GM12892 (cell line): ENCODE measurements around the gene SLC50A1.

Experiments used
- DNase-seq: peaks from one replicate; pipeline ENCODE4 v3.0.0; 2011; ENCODE audit not compliant: insufficient read length
- FAIRE-seq: peaks from 2 replicates; lab custom pipeline; 2011; peaks lifted over from hg19 to GRCh38; lab: Jason Lieb, UNC
- POLR2A ChIP-seq: IDR thresholded peaks from 2 replicates; pipeline ENCODE4 v1.6.1; 2011; ENCODE audit warnings: low read depth, low read length, control low read depth
- POLR2AphosphoS5 ChIP-seq: IDR thresholded peaks from 2 replicates; pipeline ENCODE4 v1.6.1; 2011; ENCODE audit warnings: low read depth, low read length, control low read depth
- TAF1 ChIP-seq: IDR thresholded peaks from 2 replicates; pipeline ENCODE4 v1.6.1; 2011; ENCODE audit warnings: low read depth, mild to moderate bottlenecking, control low read depth, low read length, borderline replicate concordance

The SLC50A1 gene

GRCh38 chr1:155128755-155129473, 6.7 kb upstream of the SLC50A1 start:
- FAIRE-seq: no peak
- no peak for DNase-seq

DNA sequence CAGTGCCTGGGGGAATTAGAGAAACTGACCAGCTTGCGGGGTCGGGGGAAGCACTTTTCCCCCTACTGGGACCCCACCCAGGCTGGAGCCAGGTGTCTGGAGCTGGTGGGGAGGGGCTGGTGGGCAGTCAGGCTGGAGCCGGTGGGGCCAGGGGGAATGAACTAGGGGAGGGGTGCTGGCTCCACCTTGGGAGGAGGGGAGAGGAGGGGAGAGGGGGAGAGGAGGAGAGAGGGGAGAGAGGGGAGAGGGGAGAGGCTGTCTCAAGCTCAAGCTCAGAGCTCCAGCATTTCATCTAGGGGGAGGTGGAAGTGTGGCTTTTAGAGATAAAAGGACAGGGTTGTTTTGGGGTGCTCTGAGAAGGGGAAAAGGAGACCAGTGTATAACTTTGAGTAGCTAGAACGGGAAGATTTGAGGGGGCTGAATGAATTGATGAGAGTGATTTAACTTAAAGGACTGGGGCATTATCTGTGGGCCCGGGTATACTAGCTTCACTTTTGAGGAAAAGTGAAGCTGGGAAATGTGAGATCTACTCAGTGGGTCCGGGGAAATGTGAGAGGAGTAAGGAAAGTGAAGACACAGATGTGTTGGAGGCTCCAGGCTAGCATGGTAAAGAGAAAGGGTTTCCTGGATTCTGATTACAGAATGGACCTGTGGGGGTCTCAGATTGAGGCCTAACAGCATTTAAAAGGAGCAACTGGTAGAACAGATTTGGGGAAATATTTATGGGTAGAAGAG, 5.2 kb upstream of the SLC50A1 start:
- FAIRE-seq (no peak), DNase-seq (no peak)
- TF ChIP-seq TAF1: no peak
- TF ChIP-seq POLR2AphosphoS5: no peak
- no peak for TF ChIP-seq POLR2A

More at GRCh38 chr1:155128755-155129473, 6.7 kb upstream of the SLC50A1 start:
- TF ChIP-seq POLR2A (no peak), TAF1 (no peak), POLR2AphosphoS5 (no peak)

DNA sequence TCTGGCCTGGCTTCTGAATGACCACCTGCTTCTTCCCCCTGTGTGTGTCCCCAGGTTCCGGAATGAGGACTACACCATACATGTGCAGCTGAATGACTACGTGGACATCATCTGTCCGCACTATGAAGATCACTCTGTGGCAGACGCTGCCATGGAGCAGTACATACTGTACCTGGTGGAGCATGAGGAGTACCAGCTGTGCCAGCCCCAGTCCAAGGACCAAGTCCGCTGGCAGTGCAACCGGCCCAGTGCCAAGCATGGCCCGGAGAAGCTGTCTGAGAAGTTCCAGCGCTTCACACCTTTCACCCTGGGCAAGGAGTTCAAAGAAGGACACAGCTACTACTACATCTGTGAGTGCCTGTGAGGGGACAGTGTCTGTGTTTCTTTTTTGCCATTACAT, 4.4 kb upstream of the SLC50A1 start:
- TF ChIP-seq TAF1 (no peak), POLR2AphosphoS5 (no peak), POLR2A (no peak)
- FAIRE-seq: no peak
- no peak for DNase-seq

DNA sequence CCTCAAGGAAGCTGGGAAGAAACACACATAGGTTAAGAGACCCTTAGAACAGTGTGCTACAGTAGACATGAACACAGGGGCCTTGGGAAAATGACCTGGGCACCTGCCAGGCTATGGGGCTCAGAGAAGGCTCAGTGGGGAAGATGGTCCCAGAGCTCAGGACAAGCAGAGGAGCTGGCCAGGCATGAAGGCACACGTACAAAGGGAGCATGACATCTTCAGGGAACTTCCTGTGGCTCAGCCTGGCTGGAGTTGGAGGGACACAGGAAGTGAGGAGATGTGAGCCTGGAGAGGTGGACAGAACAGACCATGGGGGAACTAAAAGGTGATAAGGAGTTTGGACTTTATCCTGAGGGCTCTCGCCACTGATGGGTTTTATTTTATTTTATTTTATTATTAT, 3.8 kb upstream of the SLC50A1 start:
- FAIRE-seq: no peak
- no peak for TF ChIP-seq POLR2AphosphoS5
- no peak for TF ChIP-seq POLR2A
- no peak for TF ChIP-seq TAF1
- no peak for DNase-seq

DNA sequence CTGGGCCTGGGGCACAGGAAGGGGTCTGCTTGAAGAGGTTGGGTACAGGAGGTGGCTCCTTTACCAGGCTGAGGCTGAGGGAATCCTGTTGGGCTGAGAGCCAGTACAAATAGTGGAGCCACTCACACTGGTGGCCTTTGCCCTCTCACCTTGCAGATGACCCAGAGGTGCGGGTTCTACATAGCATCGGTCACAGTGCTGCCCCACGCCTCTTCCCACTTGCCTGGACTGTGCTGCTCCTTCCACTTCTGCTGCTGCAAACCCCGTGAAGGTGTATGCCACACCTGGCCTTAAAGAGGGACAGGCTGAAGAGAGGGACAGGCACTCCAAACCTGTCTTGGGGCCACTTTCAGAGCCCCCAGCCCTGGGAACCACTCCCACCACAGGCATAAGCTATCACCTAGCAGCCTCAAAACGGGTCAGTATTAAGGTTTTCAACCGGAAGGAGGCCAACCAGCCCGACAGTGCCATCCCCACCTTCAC, 1.8 kb upstream of the SLC50A1 start:
- TF ChIP-seq POLR2AphosphoS5 (no peak), POLR2A (no peak), TAF1 (no peak)
- FAIRE-seq (no peak), DNase-seq (no peak)

DNA sequence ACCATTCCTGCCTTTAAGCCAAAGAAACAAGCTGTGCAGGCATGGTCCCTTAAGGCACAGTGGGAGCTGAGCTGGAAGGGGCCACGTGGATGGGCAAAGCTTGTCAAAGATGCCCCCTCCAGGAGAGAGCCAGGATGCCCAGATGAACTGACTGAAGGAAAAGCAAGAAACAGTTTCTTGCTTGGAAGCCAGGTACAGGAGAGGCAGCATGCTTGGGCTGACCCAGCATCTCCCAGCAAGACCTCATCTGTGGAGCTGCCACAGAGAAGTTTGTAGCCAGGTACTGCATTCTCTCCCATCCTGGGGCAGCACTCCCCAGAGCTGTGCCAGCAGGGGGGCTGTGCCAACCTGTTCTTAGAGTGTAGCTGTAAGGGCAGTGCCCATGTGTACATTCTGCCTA, 1.3 kb upstream of the SLC50A1 start:
- FAIRE-seq (no peak), DNase-seq (no peak)
- TF ChIP-seq POLR2AphosphoS5: no peak

- DNase-seq (no peak), FAIRE-seq (no peak)
- TF ChIP-seq POLR2AphosphoS5: no peak
- no peak for TF ChIP-seq POLR2A
- no peak for TF ChIP-seq TAF1
Measured at GRCh38 chr1:155134880-155135414, 705 bp upstream of the SLC50A1 start.

DNA sequence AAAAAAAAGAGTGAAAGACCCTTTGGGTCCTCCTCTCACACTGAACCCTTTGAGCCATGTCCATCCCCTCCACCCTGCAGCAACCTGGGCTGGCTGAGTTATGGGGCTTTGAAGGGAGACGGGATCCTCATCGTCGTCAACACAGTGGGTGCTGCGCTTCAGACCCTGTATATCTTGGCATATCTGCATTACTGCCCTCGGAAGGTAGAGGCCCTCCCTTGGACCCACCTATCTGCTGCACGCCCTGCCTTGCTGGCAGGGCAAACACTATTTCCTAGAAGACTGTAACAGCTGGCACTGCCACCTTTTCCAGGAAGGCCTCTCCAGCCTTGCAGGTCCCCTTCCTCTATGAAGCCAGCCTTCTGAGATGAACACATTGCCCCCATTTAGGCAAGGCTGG, 1.1 kb downstream of the SLC50A1 start:
- TF ChIP-seq POLR2AphosphoS5 (no peak), TAF1 (no peak), POLR2A (no peak)
- FAIRE-seq (no peak), DNase-seq (no peak)

GRCh38 chr1:155137154-155137949, 1.7 kb downstream of the SLC50A1 start:
- no peak for FAIRE-seq
- TF ChIP-seq POLR2AphosphoS5 (no peak), POLR2A (no peak), TAF1 (no peak)
- no peak for DNase-seq

GRCh38 chr1:155139895-155140629, 4.4 kb downstream of the SLC50A1 start, which contains the start of gene DPM3:
DPM3 (minus strand) TSS chr1:155140531; CDS start chr1:155140240, 291 bp downstream.
- TF ChIP-seq TAF1 (0 out of 2 replicates have a peak, but pooled peaks have one; percentile 13), POLR2AphosphoS5 (peak; percentile 59; the same call in 1 of the 2 replicates), POLR2A (peak; percentile 70)
- FAIRE-seq (peak; percentile 93), DNase-seq (peak; percentile 90)
